ENCODE measurements around the gene TRIM25. TPM values are rescaled to one million over a fixed set of nuclear protein-coding genes. Genes with fewer than 3 reads are reported as not detected.
A peak's percentile ranks its signal among the peaks of the same experiment; 100 is the strongest.

Gene TRIM25
- total RNA-seq, 1 donor from 2014 or later, result 35.5 TPM

DNA sequence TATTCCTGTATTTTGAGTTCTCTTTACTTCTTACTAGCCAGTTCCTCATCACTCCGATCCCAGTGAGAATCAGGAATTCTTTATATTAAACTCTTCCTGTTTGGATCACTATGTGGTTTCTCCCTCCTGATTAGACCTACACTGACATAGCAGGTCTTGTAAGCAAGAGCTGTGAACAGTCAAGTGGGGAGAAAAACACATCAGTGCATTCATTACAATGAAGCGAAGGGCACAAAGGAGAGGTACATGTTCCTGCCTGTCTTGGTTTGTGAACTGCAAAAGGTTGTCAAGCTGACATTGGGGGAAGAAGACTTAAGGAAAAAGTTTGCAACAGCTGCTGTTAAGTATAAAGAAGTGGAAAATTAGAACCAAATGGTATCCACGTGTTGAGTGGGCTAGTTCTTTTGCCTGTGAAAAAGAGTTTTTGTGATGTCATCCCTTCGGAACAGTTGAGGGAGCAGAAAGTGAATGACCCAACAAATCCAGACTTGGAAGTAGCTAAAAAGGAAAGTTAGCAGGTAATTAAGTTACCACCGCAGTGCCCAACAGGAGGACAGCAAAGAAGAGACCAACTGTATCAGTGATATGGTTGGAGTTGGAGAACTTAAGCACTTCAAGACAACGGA lies 23.0 kb upstream of the TRIM25 start:
- FAIRE-seq (no peak), DNase-seq (ENCODE audit: low read depth) (peak; percentile 82)
- TF ChIP-seq CTCF (IDR thresholded peaks at IDR 0.05; ENCODE audit: insufficient read depth, low read length, severe bottlenecking), result no peak
- H3K4me3 ChIP-seq (ENCODE audit: low read depth, low read length), result no peak overlapping the region
- no peaks in the 10 kb centered on the region for H3K27me3 ChIP-seq (ENCODE audit: control insufficient read depth, insufficient read depth, low read length)
- H3K36me3 ChIP-seq (ENCODE audit: control insufficient read depth, insufficient read depth, low read length), result peaks cover 3% of the 10 kb centered on the region

- FAIRE-seq (no peak), DNase-seq (ENCODE audit: low read depth) (no peak)
- H3K4me3 ChIP-seq (ENCODE audit: low read depth, low read length), result no peak overlapping the region
- H3K36me3 ChIP-seq (ENCODE audit: control insufficient read depth, insufficient read depth, low read length), result no peaks in the 10 kb centered on the region
- TF ChIP-seq CTCF (IDR thresholded peaks at IDR 0.05; ENCODE audit: insufficient read depth, low read length, severe bottlenecking), result no peak
- no peaks in the 10 kb centered on the region for H3K27me3 ChIP-seq (ENCODE audit: control insufficient read depth, insufficient read depth, low read length)
These were observed 21.6 kb upstream of the TRIM25 start for GRCh38 chr17:56935461-56935860.

DNA sequence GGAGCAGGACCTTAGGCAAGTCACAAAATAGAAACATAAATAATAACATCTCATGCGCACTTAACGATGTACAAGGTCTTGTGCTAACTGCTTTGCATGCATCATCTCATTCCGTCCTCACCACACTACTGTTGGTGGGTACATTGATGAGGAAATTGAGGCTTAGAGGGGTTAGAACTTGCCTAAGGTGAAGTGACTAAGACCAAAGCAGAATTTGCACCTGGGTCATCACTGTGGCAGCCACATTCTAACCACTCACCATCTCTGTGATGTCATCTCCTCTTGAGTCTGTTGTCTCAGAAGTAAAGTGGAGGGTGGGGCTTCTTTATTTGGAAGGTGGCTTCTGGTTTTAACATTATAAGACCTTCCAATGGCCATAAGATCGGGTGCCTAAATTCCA lies 20.4 kb upstream of the TRIM25 start:
- H3K27me3 ChIP-seq (ENCODE audit: control insufficient read depth, insufficient read depth, low read length), result no peaks in the 10 kb centered on the region
- peak; percentile 85 for DNase-seq (ENCODE audit: low read depth)
- H3K4me3 ChIP-seq (ENCODE audit: low read depth, low read length), result no peak overlapping the region
- no peak for FAIRE-seq
- H3K36me3 ChIP-seq (ENCODE audit: control insufficient read depth, insufficient read depth, low read length), result no peaks in the 10 kb centered on the region
- TF ChIP-seq CTCF (IDR thresholded peaks at IDR 0.05; ENCODE audit: insufficient read depth, low read length, severe bottlenecking), result no peak

- TF ChIP-seq CTCF (IDR thresholded peaks at IDR 0.05; ENCODE audit: insufficient read depth, low read length, severe bottlenecking), result no peak
- no peaks in the 10 kb centered on the region for H3K36me3 ChIP-seq (ENCODE audit: control insufficient read depth, insufficient read depth, low read length)
- FAIRE-seq (no peak), DNase-seq (ENCODE audit: low read depth) (no peak)
- no peak overlapping the region for H3K4me3 ChIP-seq (ENCODE audit: low read depth, low read length)
- H3K27me3 ChIP-seq (ENCODE audit: control insufficient read depth, insufficient read depth, low read length), result no peaks in the 10 kb centered on the region
These were observed 20.0 kb upstream of the TRIM25 start for GRCh38 chr17:56933868-56934267.

GRCh38 chr17:56933151-56933745 lies 19.4 kb upstream of the TRIM25 start:
- TF ChIP-seq CTCF (IDR thresholded peaks at IDR 0.05; ENCODE audit: insufficient read depth, low read length, severe bottlenecking), result no peak
- H3K27me3 ChIP-seq (ENCODE audit: control insufficient read depth, insufficient read depth, low read length), result no peaks in the 10 kb centered on the region
- H3K36me3 ChIP-seq (ENCODE audit: control insufficient read depth, insufficient read depth, low read length), result no peaks in the 10 kb centered on the region
- no peak for FAIRE-seq
- no peak for DNase-seq (ENCODE audit: low read depth)
- H3K4me3 ChIP-seq (ENCODE audit: low read depth, low read length), result no peak overlapping the region

All from bronchial epithelial cell (primary cell).